Activated T-cell treated with anti-CD3 and anti-CD28 coated beads, Interleukin-2, amount 50 U/mL, for 4 hours (primary cell): ENCODE results near the gene ADCY7. TPM values are rescaled to one million over a fixed set of nuclear protein-coding genes. Genes with fewer than 3 reads are reported as not detected.
"Not testable (repeated sequence)": the region's sequence is repeated elsewhere in the genome, so short reads cannot be mapped to it uniquely, and the experiment has no call there.

Experiments used
- ATAC-seq, 2 donors: fragments of 200-7000 bp; cut with Tn5 transposase; one replicate each; pipeline ENCODE4 v1.10.0; 2021
- DNase-seq: peaks from one replicate; pipeline ENCODE4 v3.0.0-alpha.2; 2020
- H3K27me3 Mint-ChIP-seq: one replicate; pipeline ENCODE4 v1.8.0; 2021; ENCODE audit warnings: low read depth, mixed read lengths
- H3K36me3 Mint-ChIP-seq: one replicate; pipeline ENCODE4 v1.8.0; 2022; ENCODE audit warnings: mixed read lengths; ENCODE audit not compliant: insufficient read depth
- H3K4me1 Mint-ChIP-seq: one replicate; pipeline ENCODE4 v1.8.0; 2021; ENCODE audit warnings: low read depth, mixed read lengths
- H3K4me3 Mint-ChIP-seq: one replicate; pipeline ENCODE4 v1.8.0; 2021; ENCODE audit warnings: mild to moderate bottlenecking, moderate library complexity, mixed read lengths
- H3K9me3 Mint-ChIP-seq: one replicate; pipeline ENCODE4 v1.8.0; 2021; ENCODE audit warnings: mixed read lengths
- total RNA-seq, 3 donors: library from RNA; stranded (reverse); gene quantifications; one replicate each; pipeline ENCODE4 v1.2.1, GENCODE V29; 2021

The ADCY7 gene
- total RNA-seq, 3 donors from 2014 or later = 61.7 to 77.6 (median 70.7) TPM

GRCh38 chr16:50323335-50324011 lies 57.1 kb downstream of the ADCY7 start:
- Mint-ChIP-seq H3K4me1 (peaks cover 40% of the 10 kb centered on the region), H3K4me3 (no peak overlapping the region), H3K9me3 (no peaks in the 10 kb centered on the region), H3K36me3 (peaks cover 42% of the 10 kb centered on the region), H3K27me3 (no peaks in the 10 kb centered on the region)
- no peak for DNase-seq
- peak; percentile 10 to 24 for ATAC-seq

GRCh38 chr16:50324345-50324744 lies 58.0 kb downstream of the ADCY7 start:
- Mint-ChIP-seq H3K9me3 (no peaks in the 10 kb centered on the region), H3K4me3 (no peak overlapping the region), H3K27me3 (no peaks in the 10 kb centered on the region), H3K4me1 (peaks cover 39% of the 10 kb centered on the region), H3K36me3 (peaks cover 41% of the 10 kb centered on the region)
- DNase-seq = no peak
- no peak for ATAC-seq

- H3K36me3 Mint-ChIP-seq = peaks cover 41% of the 10 kb centered on the region
- no peak overlapping the region for H3K4me3 Mint-ChIP-seq
- H3K9me3 Mint-ChIP-seq = no peaks in the 10 kb centered on the region
- H3K4me1 Mint-ChIP-seq = peaks cover 43% of the 10 kb centered on the region
- DNase-seq (no peak), ATAC-seq (no peak)
- H3K27me3 Mint-ChIP-seq = no peaks in the 10 kb centered on the region
Measured at GRCh38 chr16:50326264-50326663, 59.9 kb downstream of the ADCY7 start.

GRCh38 chr16:50326835-50327465 lies 60.6 kb downstream of the ADCY7 start:
- Mint-ChIP-seq H3K36me3 (peaks cover 44% of the 10 kb centered on the region), H3K4me1 (peaks cover 43% of the 10 kb centered on the region), H3K4me3 (no peak overlapping the region), H3K9me3 (no peaks in the 10 kb centered on the region), H3K27me3 (no peaks in the 10 kb centered on the region)
- peak; percentile 84 to 92 for ATAC-seq
- peak; percentile 54 for DNase-seq

GRCh38 chr16:50329446-50330189 lies 63.3 kb downstream of the ADCY7 start:
- Mint-ChIP-seq H3K27me3 (no peaks in the 10 kb centered on the region), H3K36me3 (peaks cover 54% of the 10 kb centered on the region), H3K4me1 (peaks cover 33% of the 10 kb centered on the region), H3K9me3 (no peaks in the 10 kb centered on the region), H3K4me3 (no peak overlapping the region)
- no peak for ATAC-seq
- no peak for DNase-seq

- no peak for ATAC-seq
- H3K36me3 Mint-ChIP-seq = peaks cover 52% of the 10 kb centered on the region
Measured at GRCh38 chr16:50331570-50331969, 65.2 kb downstream of the ADCY7 start.

GRCh38 chr16:50332599-50332998 lies 66.2 kb downstream of the ADCY7 start:
- Mint-ChIP-seq H3K27me3 (no peaks in the 10 kb centered on the region), H3K36me3 (peaks cover 53% of the 10 kb centered on the region), H3K9me3 (no peaks in the 10 kb centered on the region), H3K4me1 (peaks cover 39% of the 10 kb centered on the region), H3K4me3 (no peak overlapping the region)
- no peak for DNase-seq
- ATAC-seq = no peak

More at GRCh38 chr16:50331570-50331969, 65.2 kb downstream of the ADCY7 start:
- Mint-ChIP-seq H3K4me3 (no peak overlapping the region), H3K27me3 (no peaks in the 10 kb centered on the region), H3K9me3 (no peaks in the 10 kb centered on the region), H3K4me1 (peaks cover 41% of the 10 kb centered on the region)
- no peak for DNase-seq

- no peak overlapping the region for H3K4me3 Mint-ChIP-seq
Measured at GRCh38 chr16:50334106-50334975, 68.0 kb downstream of the ADCY7 start.

GRCh38 chr16:50335196-50335958 lies 69.0 kb downstream of the ADCY7 start:
- Mint-ChIP-seq H3K27me3 (no peaks in the 10 kb centered on the region), H3K9me3 (no peaks in the 10 kb centered on the region), H3K36me3 (peaks cover 57% of the 10 kb centered on the region), H3K4me1 (peaks cover 45% of the 10 kb centered on the region), H3K4me3 (peak overlapping the region; percentile 27)
- DNase-seq (peak; percentile 30), ATAC-seq (peak; percentile 59 to 67)

More at GRCh38 chr16:50334106-50334975, 68.0 kb downstream of the ADCY7 start:
- Mint-ChIP-seq H3K36me3 (peaks cover 59% of the 10 kb centered on the region), H3K9me3 (no peaks in the 10 kb centered on the region), H3K27me3 (no peaks in the 10 kb centered on the region), H3K4me1 (peaks cover 46% of the 10 kb centered on the region)
- DNase-seq (no peak), ATAC-seq (no peak)

- Mint-ChIP-seq H3K9me3 (no peaks in the 10 kb centered on the region), H3K27me3 (no peaks in the 10 kb centered on the region), H3K36me3 (peaks cover 48% of the 10 kb centered on the region), H3K4me3 (no peak overlapping the region), H3K4me1 (peaks cover 44% of the 10 kb centered on the region)
- no peak for DNase-seq
- ATAC-seq = no peak
Measured at GRCh38 chr16:50336884-50337283, 70.5 kb downstream of the ADCY7 start.

- Mint-ChIP-seq H3K27me3 (no peaks in the 10 kb centered on the region), H3K9me3 (no peaks in the 10 kb centered on the region), H3K36me3 (peaks cover 39% of the 10 kb centered on the region), H3K4me3 (peak overlapping the region; percentile 27), H3K4me1 (peaks cover 44% of the 10 kb centered on the region)
- ATAC-seq (peak; percentile 68 to 82), DNase-seq (no peak)
Measured at GRCh38 chr16:50338371-50339231, 72.2 kb downstream of the ADCY7 start.

GRCh38 chr16:50340578-50340977 lies 74.2 kb downstream of the ADCY7 start:
- peaks cover 34% of the 10 kb centered on the region for H3K36me3 Mint-ChIP-seq
- no peak overlapping the region for H3K4me3 Mint-ChIP-seq
- no peaks in the 10 kb centered on the region for H3K27me3 Mint-ChIP-seq
- no peaks in the 10 kb centered on the region for H3K9me3 Mint-ChIP-seq
- DNase-seq (no peak), ATAC-seq (no peak)
- peaks cover 30% of the 10 kb centered on the region for H3K4me1 Mint-ChIP-seq

- not testable (repeated sequence) for H3K27me3 Mint-ChIP-seq, H3K4me3 Mint-ChIP-seq, DNase-seq, H3K9me3 Mint-ChIP-seq, ATAC-seq
- Mint-ChIP-seq H3K4me1 (peaks cover 15% of the 10 kb centered on the region), H3K36me3 (peaks cover 38% of the 10 kb centered on the region)
Measured at GRCh38 chr16:50343566-50343965, 77.2 kb downstream of the ADCY7 start.
